ENCODE data around the gene GPR4.
"Not testable (repeated sequence)": the region's sequence is repeated elsewhere in the genome, so short reads cannot be mapped to it uniquely, and the experiment has no call there.

The GPR4 gene

GRCh38 chr19:45629704-45630103, 27.7 kb upstream of the GPR4 start:
- no peak for DNase-seq (ENCODE audit: low read depth)
- no peak overlapping the region for H3K4me3 ChIP-seq (ENCODE audit: low read depth, low read length)

GRCh38 chr19:45628219-45628618, 26.2 kb upstream of the GPR4 start:
- H3K4me3 ChIP-seq (ENCODE audit: low read depth, low read length); DNase-seq (ENCODE audit: low read depth): not testable (repeated sequence)

GRCh38 chr19:45623984-45624383, 22.0 kb upstream of the GPR4 start:
- no peak overlapping the region for H3K4me3 ChIP-seq (ENCODE audit: low read depth, low read length)
- no peak for DNase-seq (ENCODE audit: low read depth)

GRCh38 chr19:45621976-45622503, 20.0 kb upstream of the GPR4 start:
- no peak overlapping the region for H3K4me3 ChIP-seq (ENCODE audit: low read depth, low read length)
- no peak for DNase-seq (ENCODE audit: low read depth)

GRCh38 chr19:45621389-45621788, 19.4 kb upstream of the GPR4 start:
- no peak for DNase-seq (ENCODE audit: low read depth)

GRCh38 chr19:45616704-45617017, 14.6 kb upstream of the GPR4 start:
- no peak for DNase-seq (ENCODE audit: low read depth)
- no peak overlapping the region for H3K4me3 ChIP-seq (ENCODE audit: low read depth, low read length)

More at GRCh38 chr19:45621389-45621788, 19.4 kb upstream of the GPR4 start:
- H3K4me3 ChIP-seq (ENCODE audit: low read depth, low read length) = no peak overlapping the region

GRCh38 chr19:45615795-45616703, 14.0 kb upstream of the GPR4 start:
- peak; percentile 60 for DNase-seq (ENCODE audit: low read depth)
- no peak overlapping the region for H3K4me3 ChIP-seq (ENCODE audit: low read depth, low read length)

GRCh38 chr19:45615056-45615455, 13.0 kb upstream of the GPR4 start:
- H3K4me3 ChIP-seq (ENCODE audit: low read depth, low read length); DNase-seq (ENCODE audit: low read depth): not testable (repeated sequence)

- DNase-seq (ENCODE audit: low read depth) = peak; percentile 75
- no peak overlapping the region for H3K4me3 ChIP-seq (ENCODE audit: low read depth, low read length)
These were observed 12.1 kb upstream of the GPR4 start for GRCh38 chr19:45613926-45614725.

GRCh38 chr19:45608948-45609347, 6.9 kb upstream of the GPR4 start:
- DNase-seq (ENCODE audit: low read depth) = no peak
- no peak overlapping the region for H3K4me3 ChIP-seq (ENCODE audit: low read depth, low read length)

GRCh38 chr19:45607071-45608029, 5.3 kb upstream of the GPR4 start:
- H3K4me3 ChIP-seq (ENCODE audit: low read depth, low read length) = peak overlapping the region; percentile 30
- DNase-seq (ENCODE audit: low read depth) = no peak

- DNase-seq (ENCODE audit: low read depth) = no peak
- H3K4me3 ChIP-seq (ENCODE audit: low read depth, low read length) = peak overlapping the region; percentile 27
These were observed 897 bp downstream of the GPR4 start for GRCh38 chr19:45601115-45601514.

- no peak overlapping the region for H3K4me3 ChIP-seq (ENCODE audit: low read depth, low read length)
- no peak for DNase-seq (ENCODE audit: low read depth)
These were observed 1.6 kb downstream of the GPR4 start for GRCh38 chr19:45600340-45600885.

GRCh38 chr19:45599286-45599685, 2.7 kb downstream of the GPR4 start:
- no peak for DNase-seq (ENCODE audit: low read depth)
- no peak overlapping the region for H3K4me3 ChIP-seq (ENCODE audit: low read depth, low read length)

GRCh38 chr19:45598267-45599001, 3.6 kb downstream of the GPR4 start:
- DNase-seq (ENCODE audit: low read depth) = no peak
- H3K4me3 ChIP-seq (ENCODE audit: low read depth, low read length) = no peak overlapping the region

- no peak overlapping the region for H3K4me3 ChIP-seq (ENCODE audit: low read depth, low read length)
- DNase-seq (ENCODE audit: low read depth) = no peak
These were observed 4.4 kb downstream of the GPR4 start for GRCh38 chr19:45597425-45598111.

- DNase-seq (ENCODE audit: low read depth) = no peak
- no peak overlapping the region for H3K4me3 ChIP-seq (ENCODE audit: low read depth, low read length)
These were observed 6.2 kb downstream of the GPR4 start for GRCh38 chr19:45595814-45596213.

GRCh38 chr19:45593520-45593919, 8.5 kb downstream of the GPR4 start:
- no peak overlapping the region for H3K4me3 ChIP-seq (ENCODE audit: low read depth, low read length)
- DNase-seq (ENCODE audit: low read depth) = no peak

Measured in skeletal muscle cell (primary cell).